ENCODE results near the gene RBM38.
"Not testable (repeated sequence)": the region's sequence is repeated elsewhere in the genome, so short reads cannot be mapped to it uniquely, and the experiment has no call there.

RBM38 gene

GRCh38 chr20:57405236-57406016 is 14.2 kb downstream of the RBM38 start:
- DNase-seq, result no peak

- no peak for DNase-seq
These were observed 16.4 kb downstream of the RBM38 start for GRCh38 chr20:57407541-57407956.

- DNase-seq, result no peak
These were observed 16.9 kb downstream of the RBM38 start for GRCh38 chr20:57408131-57408530.

GRCh38 chr20:57408536-57409233 is 17.5 kb downstream of the RBM38 start:
- no peak for DNase-seq

GRCh38 chr20:57409316-57409671 is 18.1 kb downstream of the RBM38 start:
- DNase-seq, result peak; percentile 38

GRCh38 chr20:57409672-57410397 is 18.6 kb downstream of the RBM38 start:
- peak; percentile 97 for DNase-seq

GRCh38 chr20:57410398-57410920 is 19.3 kb downstream of the RBM38 start:
- peak; percentile 64 for DNase-seq

GRCh38 chr20:57410924-57411323 is 19.7 kb downstream of the RBM38 start:
- DNase-seq, result no peak

- DNase-seq, result no peak
These were observed 20.4 kb downstream of the RBM38 start for GRCh38 chr20:57411406-57412283.

GRCh38 chr20:57412347-57413029 is 21.3 kb downstream of the RBM38 start:
- DNase-seq, result peak; percentile 64

- no peak for DNase-seq
These were observed 22.8 kb downstream of the RBM38 start for GRCh38 chr20:57413986-57414385.

GRCh38 chr20:57414867-57415592 is 23.8 kb downstream of the RBM38 start:
- DNase-seq, result peak; percentile 99

GRCh38 chr20:57415771-57416170 is 24.6 kb downstream of the RBM38 start:
- peak; percentile 73 for DNase-seq

- DNase-seq, result no peak
These were observed 25.3 kb downstream of the RBM38 start for GRCh38 chr20:57416296-57417022.

GRCh38 chr20:57417051-57417689 is 26.0 kb downstream of the RBM38 start:
- no peak for DNase-seq

GRCh38 chr20:57417830-57418780 is 26.9 kb downstream of the RBM38 start:
- peak; percentile 75 for DNase-seq

GRCh38 chr20:57419479-57419878 is 28.3 kb downstream of the RBM38 start:
- not testable (repeated sequence) for DNase-seq

GRCh38 chr20:57420571-57421252 is 29.5 kb downstream of the RBM38 start:
- DNase-seq, result peak; percentile 46
